ENCODE results near the gene NPLOC4.

- no peak for TF ChIP-seq CTCF (IDR thresholded peaks at IDR 0.05; ENCODE audit: insufficient read depth, low read length, poor library complexity, severe bottlenecking)
- TF ChIP-seq EZH2phosphoT487 (conservative IDR thresholded peaks at IDR 0.05; ENCODE audit: low read length), result no peak
These were observed 68.5 kb downstream of the NPLOC4 start for GRCh38 chr17:81568416-81568815.
